Keratinocyte (primary cell): ENCODE data around the gene CCDC192. TPM values are rescaled to one million over a fixed set of nuclear protein-coding genes. Genes with fewer than 3 reads are reported as not detected.
A peak's percentile ranks its signal among the peaks of the same experiment; 100 is the strongest.

Source experiments
- DNase-seq: peaks from one replicate; pipeline ENCODE4 v3.0.0-alpha.2; 2011; ENCODE audit warnings: low read depth, missing footprints, low spot score
- FAIRE-seq: peaks from 2 replicates; lab custom pipeline; 2011; peaks lifted over from hg19 to GRCh38; lab: Jason Lieb, UNC
- H2AFZ ChIP-seq: 2 replicates; pipeline ENCODE4 v1.6.0; 2012; ENCODE audit warnings: low read length, control low read depth, inconsistent platforms; ENCODE audit not compliant: control insufficient read depth
- H3K27ac ChIP-seq: 2 replicates; pipeline ENCODE4 v1.5.1; 2011; ENCODE audit warnings: low read length; ENCODE audit not compliant: control insufficient read depth, insufficient read depth
- H3K27me3 ChIP-seq: 3 replicates; pipeline ENCODE4 v1.6.0; 2011; ENCODE audit warnings: low read length; ENCODE audit not compliant: control insufficient read depth, insufficient read depth; ENCODE audit errors: extremely low read depth
- H3K36me3 ChIP-seq, 2 experiments: 2 replicates in 1 of 2; 3 replicates in 1 of 2; pipeline ENCODE4 v1.5.1; 2011; ENCODE audit warnings: low read length in 2 of 2, mild to moderate bottlenecking in 1 of 2; ENCODE audit not compliant: control insufficient read depth in 2 of 2, insufficient read depth in 2 of 2; ENCODE audit errors: extremely low read depth in 1 of 2
- H3K4me1 ChIP-seq: 3 replicates; pipeline ENCODE4 v1.5.1; 2011; ENCODE audit warnings: low read length; ENCODE audit not compliant: control insufficient read depth, insufficient read depth; ENCODE audit errors: extremely low read depth
- H3K4me2 ChIP-seq: 3 replicates; pipeline ENCODE4 v1.6.0; 2011; ENCODE audit warnings: low read depth, low read length; ENCODE audit not compliant: control insufficient read depth, insufficient read depth; ENCODE audit errors: extremely low read depth
- H3K4me3 ChIP-seq, 3 experiments: fragments of 200-600 bp in 1 of 3; sonication (generic) in 1 of 3; 2 replicates in 2 of 3; 3 replicates in 1 of 3; pipeline ENCODE4 v1.5.1; 2011 to 2016; ENCODE audit warnings: low read length in 3 of 3, mild to moderate bottlenecking in 3 of 3, control low read depth in 2 of 3, inconsistent platforms in 1 of 3, low read depth in 1 of 3, mixed read lengths in 1 of 3, mixed run types in 1 of 3, moderate library complexity in 1 of 3; ENCODE audit not compliant: control insufficient read depth in 2 of 3, insufficient read depth in 2 of 3; ENCODE audit errors: extremely low read depth in 1 of 3
- H3K79me2 ChIP-seq: 2 replicates; pipeline ENCODE4 v1.6.0; 2012; ENCODE audit warnings: low read length; ENCODE audit not compliant: control insufficient read depth, insufficient read depth
- H3K9ac ChIP-seq: 3 replicates; pipeline ENCODE4 v1.6.0; 2011; ENCODE audit warnings: low read length; ENCODE audit not compliant: control insufficient read depth, insufficient read depth; ENCODE audit errors: extremely low read depth
- H3K9me1 ChIP-seq: 3 replicates; pipeline ENCODE4 v1.6.0; 2011; ENCODE audit warnings: low read length; ENCODE audit not compliant: control insufficient read depth, insufficient read depth; ENCODE audit errors: extremely low read depth
- H3K9me3 ChIP-seq: 2 replicates; pipeline ENCODE4 v1.5.1; 2012; ENCODE audit warnings: low read depth, low read length; ENCODE audit not compliant: control insufficient read depth
- H4K20me1 ChIP-seq: 3 replicates; pipeline ENCODE4 v1.6.0; 2011; ENCODE audit warnings: low read length; ENCODE audit not compliant: control insufficient read depth, insufficient read depth; ENCODE audit errors: extremely low read depth
- EZH2 ChIP-seq: IDR thresholded peaks from one replicate; pipeline ENCODE4 v1.6.1; 2012; ENCODE audit warnings: inconsistent platforms, mild to moderate bottlenecking, low read length, moderate library complexity
- dilution Hi-C: fragments of 300-500 bp; cut with MboI; formaldehyde crosslinking; loops from one replicate; pipeline ENCODE4 v1.7.0; 2020; ENCODE audit warnings: low sequenced_read_pairs; ENCODE audit not compliant: extremely low pct_ligation_motif_present
- polyA plus RNA-seq, 5 experiments: library from polyadenylated mRNA; depleted of rRNA in 3 of 5; stranded (reverse) in 3 of 5; stranded (forward) in 1 of 5; unstranded in 1 of 5; fragments of >200 nt; gene quantifications; 1 replicate in 1 of 5; 2 replicates in 3 of 5; 3 replicates in 1 of 5; pipeline versions ENCODE4 v1.2.1 to v1.2.3, GENCODE V29; 2011 to 2012; ENCODE audit warnings: missing spikeins in 2 of 5, low read depth in 1 of 5, low replicate concordance in 1 of 5
- TF ChIP-seq, protein P1 (sequence below), 3 experiments: IDR thresholded peaks in 1 of 3; conservative IDR thresholded peaks in 1 of 3; optimal IDR thresholded peaks in 1 of 3; 2 replicates in 2 of 3; 3 replicates in 1 of 3; pipeline versions ENCODE3 to v1.5.1; 2011; ENCODE audit warnings: low read length in 3 of 3, mild to moderate bottlenecking in 3 of 3, moderate library complexity in 2 of 3, control low read depth in 1 of 3, inconsistent platforms in 1 of 3; ENCODE audit not compliant: insufficient read depth in 2 of 3; ENCODE audit errors: extremely low read depth in 1 of 3

CCDC192 gene
- polyA plus RNA-seq, 1 donor (not counting 4 experiments of a cell fraction or from before 2014, with no cell fraction given) = not detected

- Histone ChIP-seq H3K4me1 (peaks cover 13% of the 10 kb centered on the region), H3K4me2 (peak overlapping the region; percentile 12)
- TF ChIP-seq, protein P1, sequence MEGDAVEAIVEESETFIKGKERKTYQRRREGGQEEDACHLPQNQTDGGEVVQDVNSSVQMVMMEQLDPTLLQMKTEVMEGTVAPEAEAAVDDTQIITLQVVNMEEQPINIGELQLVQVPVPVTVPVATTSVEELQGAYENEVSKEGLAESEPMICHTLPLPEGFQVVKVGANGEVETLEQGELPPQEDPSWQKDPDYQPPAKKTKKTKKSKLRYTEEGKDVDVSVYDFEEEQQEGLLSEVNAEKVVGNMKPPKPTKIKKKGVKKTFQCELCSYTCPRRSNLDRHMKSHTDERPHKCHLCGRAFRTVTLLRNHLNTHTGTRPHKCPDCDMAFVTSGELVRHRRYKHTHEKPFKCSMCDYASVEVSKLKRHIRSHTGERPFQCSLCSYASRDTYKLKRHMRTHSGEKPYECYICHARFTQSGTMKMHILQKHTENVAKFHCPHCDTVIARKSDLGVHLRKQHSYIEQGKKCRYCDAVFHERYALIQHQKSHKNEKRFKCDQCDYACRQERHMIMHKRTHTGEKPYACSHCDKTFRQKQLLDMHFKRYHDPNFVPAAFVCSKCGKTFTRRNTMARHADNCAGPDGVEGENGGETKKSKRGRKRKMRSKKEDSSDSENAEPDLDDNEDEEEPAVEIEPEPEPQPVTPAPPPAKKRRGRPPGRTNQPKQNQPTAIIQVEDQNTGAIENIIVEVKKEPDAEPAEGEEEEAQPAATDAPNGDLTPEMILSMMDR (optimal IDR thresholded peaks at IDR 0.05 in 1 of 3, IDR thresholded peaks at IDR 0.05 in 1 of 3, conservative IDR thresholded peaks at IDR 0.05 in 1 of 3; ENCODE audit: extremely low read depth in 1 of 3, insufficient read depth in 2 of 3, low read length in 3 of 3) = no peak
- TF ChIP-seq EZH2 = no peak
Measured at GRCh38 chr5:127801751-127802476, 98.7 kb downstream of the CCDC192 start.

GRCh38 chr5:127802477-127802865, 99.3 kb downstream of the CCDC192 start:
- H3K79me2 ChIP-seq = no peaks in the 10 kb centered on the region
- H3K27ac ChIP-seq = no peak overlapping the region
- H3K4me2 ChIP-seq = no peak overlapping the region
- no peak for FAIRE-seq
- no peaks in the 10 kb centered on the region for H3K36me3 ChIP-seq
- no peak for DNase-seq
- no peaks in the 10 kb centered on the region for H3K9me3 ChIP-seq
- H4K20me1 ChIP-seq = no peaks in the 10 kb centered on the region
- peaks cover 13% of the 10 kb centered on the region for H3K4me1 ChIP-seq
- H3K27me3 ChIP-seq = no peaks in the 10 kb centered on the region
- no peaks in the 10 kb centered on the region for H3K9me1 ChIP-seq
- no peak overlapping the region for H2AFZ ChIP-seq
- no peak overlapping the region for H3K4me3 ChIP-seq
- dilution Hi-C loops = no loop called here
- H3K9ac ChIP-seq = no peak overlapping the region
- TF ChIP-seq, protein P1 (optimal IDR thresholded peaks at IDR 0.05 in 1 of 3, IDR thresholded peaks at IDR 0.05 in 1 of 3, conservative IDR thresholded peaks at IDR 0.05 in 1 of 3; ENCODE audit: extremely low read depth in 1 of 3, insufficient read depth in 2 of 3, low read length in 3 of 3) = no peak
- no peak for TF ChIP-seq EZH2

More at GRCh38 chr5:127801751-127802476, 98.7 kb downstream of the CCDC192 start:
- no peak for DNase-seq
- H3K79me2 ChIP-seq = no peaks in the 10 kb centered on the region
- no peaks in the 10 kb centered on the region for H3K36me3 ChIP-seq
- dilution Hi-C loops = no loop called here
- FAIRE-seq = peak; percentile 67
- peak overlapping the region; percentile 5 for H2AFZ ChIP-seq
- no peak overlapping the region for H3K9ac ChIP-seq
- no peaks in the 10 kb centered on the region for H3K27me3 ChIP-seq
- no peak overlapping the region for H3K27ac ChIP-seq
- no peaks in the 10 kb centered on the region for H4K20me1 ChIP-seq
- H3K9me3 ChIP-seq = no peaks in the 10 kb centered on the region
- H3K9me1 ChIP-seq = no peaks in the 10 kb centered on the region
- no peak overlapping the region for H3K4me3 ChIP-seq
